ENCODE data around the gene RALGAPB. TPM values are rescaled to one million over a fixed set of nuclear protein-coding genes. Genes with fewer than 3 reads are reported as not detected.
A peak's percentile ranks its signal among the peaks of the same experiment; 100 is the strongest.

RALGAPB gene
- polyA plus RNA-seq, 2 of the 4 experiments (the other 2 are of a cell fraction): 15.1 to 35.9 TPM

DNA sequence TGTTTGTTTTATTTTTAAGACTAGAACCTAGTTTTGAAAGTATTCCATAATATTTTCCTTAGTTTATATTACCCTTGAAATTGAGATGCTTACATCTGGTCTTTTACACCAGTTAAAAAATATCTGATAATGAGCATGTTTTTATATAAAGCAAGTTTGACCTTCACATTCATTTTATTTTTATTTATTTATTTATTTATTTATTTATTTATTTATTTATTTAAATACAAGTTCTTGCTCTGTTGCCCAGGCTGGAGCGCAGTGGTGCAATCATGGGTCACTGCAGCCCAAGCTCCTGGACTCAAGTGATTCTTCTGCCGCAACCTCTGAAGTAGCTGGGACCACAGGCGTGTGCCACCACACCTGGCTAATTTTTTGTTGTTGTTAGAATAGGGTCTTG, 55.5 kb downstream of the RALGAPB start:
- POLR2A ChIA-PET: interaction anchor here (1.2 kb wide), 1 partner anchor 93 kb away, joined by 3 read pairs; the partner anchor contains the start of gene SNHG17

DNA sequence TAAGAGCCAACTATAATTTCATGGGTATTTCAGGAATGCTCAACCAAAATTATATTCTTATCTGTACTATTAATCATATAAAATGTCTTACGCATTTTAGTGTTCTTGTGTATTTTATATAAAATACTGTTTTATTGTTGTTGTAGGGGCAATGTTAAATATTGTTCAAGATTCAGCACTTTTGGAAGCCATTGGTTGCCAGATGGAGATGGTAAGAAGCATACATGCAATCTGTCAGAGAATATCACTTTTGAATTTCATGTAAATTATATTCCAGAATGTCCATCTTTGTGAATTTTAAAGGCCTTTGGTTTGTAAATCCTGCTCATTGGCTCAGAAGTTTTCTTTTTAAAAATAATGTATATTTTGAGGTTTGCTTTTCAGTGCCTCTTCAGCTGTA, 58.4 kb downstream of the RALGAPB start:
- CTCF ChIA-PET: interaction anchor here (0.9 to 1.2 kb wide), 3 partner anchors 58 to 128 kb away, joined by 3 to 4 read pairs (median 3); partner anchors contain the start of gene RALGAPB
- Histone ChIP-seq H3K9me3 (no peaks in the 10 kb centered on the region), H3K4me3 (no peak overlapping the region), H3K4me2 (no peak overlapping the region), H3K4me1 (no peaks in the 10 kb centered on the region), H3K27ac (no peak overlapping the region)
- FAIRE-seq (no peak), DNase-seq (ENCODE audit: low read depth in 1 of 2, low spot score in 1 of 2) (no peak), ATAC-seq (no peak)
- TF ChIP-seq CBX2 (IDR thresholded peaks at IDR 0.05; ENCODE audit: borderline replicate concordance, low read depth) (no peak), TFCP2L1 (CRISPR knock-in tag; IDR thresholded peaks at IDR 0.05) (no peak), ZNF302 (CRISPR knock-in tag; IDR thresholded peaks at IDR 0.05) (no peak), CBX8 (IDR thresholded peaks at IDR 0.05) (no peak), FOSB (CRISPR knock-in tag; IDR thresholded peaks at IDR 0.05) (no peak), HDAC2 (IDR thresholded peaks at IDR 0.05) (no peak), TP53 (CRISPR knock-in tag; IDR thresholded peaks at IDR 0.05) (no peak), PBX3 (IDR thresholded peaks at IDR 0.05) (no peak), BHLHE40 (IDR thresholded peaks at IDR 0.05; ENCODE audit: low read depth, low read length) (no peak)
- TF ChIP-seq, protein P1, sequence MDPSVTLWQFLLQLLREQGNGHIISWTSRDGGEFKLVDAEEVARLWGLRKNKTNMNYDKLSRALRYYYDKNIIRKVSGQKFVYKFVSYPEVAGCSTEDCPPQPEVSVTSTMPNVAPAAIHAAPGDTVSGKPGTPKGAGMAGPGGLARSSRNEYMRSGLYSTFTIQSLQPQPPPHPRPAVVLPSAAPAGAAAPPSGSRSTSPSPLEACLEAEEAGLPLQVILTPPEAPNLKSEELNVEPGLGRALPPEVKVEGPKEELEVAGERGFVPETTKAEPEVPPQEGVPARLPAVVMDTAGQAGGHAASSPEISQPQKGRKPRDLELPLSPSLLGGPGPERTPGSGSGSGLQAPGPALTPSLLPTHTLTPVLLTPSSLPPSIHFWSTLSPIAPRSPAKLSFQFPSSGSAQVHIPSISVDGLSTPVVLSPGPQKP (IDR thresholded peaks at IDR 0.05; ENCODE audit: low read depth, low read length): no peak
- POLR2A ChIA-PET: no interaction called here
- 94% methylated on average over 1 of the region's 1 CpG for WGBS (ENCODE audit: missing lambda C conversion rate)

More for the DNA sequence above, 55.5 kb downstream of the RALGAPB start:
- Histone ChIP-seq H3K4me2 (no peak overlapping the region), H3K9me3 (no peaks in the 10 kb centered on the region), H3K4me3 (no peak overlapping the region), H3K27ac (no peak overlapping the region), H3K4me1 (peaks cover 10% of the 10 kb centered on the region)
- WGBS (ENCODE audit: missing lambda C conversion rate): 96% methylated on average over 3 of the region's 3 CpGs
- no peak for DNase-seq (ENCODE audit: low read depth in 1 of 2, low spot score in 1 of 2)
- no peak for FAIRE-seq
- TF ChIP-seq ZFP36 (IDR thresholded peaks at IDR 0.05; ENCODE audit: borderline replicate concordance, partially characterized antibody) (no peak), ZC3H11A (IDR thresholded peaks at IDR 0.05) (peak; percentile 72)
- no peak for ATAC-seq
- CTCF ChIA-PET: interaction anchor here (0.5 kb wide), 1 partner anchor 17 kb away, joined by 3 read pairs; no protein-coding TSS in a partner anchor

- ChIA-PET CTCF (no interaction called here), POLR2A (interaction anchor here (1.8 kb wide), 1 partner anchor 99 kb away, joined by 10 read pairs; the partner anchor contains the start of gene SNHG17)
- DNase-seq (ENCODE audit: low read depth in 1 of 2, low spot score in 1 of 2) (no peak), FAIRE-seq (no peak), ATAC-seq (no peak)
- Histone ChIP-seq H3K4me2 (no peak overlapping the region), H3K27ac (no peak overlapping the region), H3K4me1 (no peaks in the 10 kb centered on the region), H3K4me3 (no peak overlapping the region), H3K9me3 (no peaks in the 10 kb centered on the region)
- 93% methylated on average over 11 of the region's 11 CpGs for WGBS (ENCODE audit: missing lambda C conversion rate)
- TF ChIP-seq KDM1A (IDR thresholded peaks at IDR 0.05; ENCODE audit: low read depth) (no peak), RNF2 (IDR thresholded peaks at IDR 0.05; ENCODE audit: borderline replicate concordance, low read depth) (no peak), NR3C1 (IDR thresholded peaks at IDR 0.05) (no peak), CTCF (IDR thresholded peaks at IDR 0.05) (no peak), PHF8 (IDR thresholded peaks at IDR 0.05; ENCODE audit: borderline replicate concordance, low read depth) (no peak), TFCP2L1 (CRISPR knock-in tag; IDR thresholded peaks at IDR 0.05) (no peak), NFE2L2 (conservative IDR thresholded peaks at IDR 0.05; ENCODE audit: low read length) (no peak), CHD2 (IDR thresholded peaks at IDR 0.05; ENCODE audit: low read length, partially characterized antibody) (no peak), CEBPB (IDR thresholded peaks at IDR 0.05) (no peak), ATOH8 (CRISPR knock-in tag; IDR thresholded peaks at IDR 0.05; ENCODE audit: low read depth) (no peak), ZNF302 (CRISPR knock-in tag; IDR thresholded peaks at IDR 0.05) (no peak), POLR2AphosphoS2 (conservative IDR thresholded peaks at IDR 0.05; ENCODE audit: low read length) (no peak), CBX2 (IDR thresholded peaks at IDR 0.05; ENCODE audit: borderline replicate concordance, low read depth) (no peak), FOSB (CRISPR knock-in tag; IDR thresholded peaks at IDR 0.05) (no peak), RARB (CRISPR knock-in tag; IDR thresholded peaks at IDR 0.05) (no peak), SREBF2 (IDR thresholded peaks at IDR 0.05) (no peak), RAD21 (conservative IDR thresholded peaks at IDR 0.05 in 1 of 2, IDR thresholded peaks at IDR 0.05 in 1 of 2) (no peak)
These were observed 62.1 kb downstream of the RALGAPB start for GRCh38 chr20:38534756-38535155.

Measured in A549 (cell line).